ENCODE results near the gene DYNLT2. TPM values are rescaled to one million over a fixed set of nuclear protein-coding genes. Genes with fewer than 3 reads are reported as not detected.
A peak's percentile ranks its signal among the peaks of the same experiment; 100 is the strongest.

DYNLT2 gene
- total and polyA plus RNA-seq, 2 of the 13 experiments (the other 11 are each of a cell fraction or from before 2014, with no cell fraction given): 2.1 to 4.3 TPM

GRCh38 chr6:169799474-169799926 lies 48.1 kb upstream of the DYNLT2 start (continued):
- TF ChIP-seq, protein P1, sequence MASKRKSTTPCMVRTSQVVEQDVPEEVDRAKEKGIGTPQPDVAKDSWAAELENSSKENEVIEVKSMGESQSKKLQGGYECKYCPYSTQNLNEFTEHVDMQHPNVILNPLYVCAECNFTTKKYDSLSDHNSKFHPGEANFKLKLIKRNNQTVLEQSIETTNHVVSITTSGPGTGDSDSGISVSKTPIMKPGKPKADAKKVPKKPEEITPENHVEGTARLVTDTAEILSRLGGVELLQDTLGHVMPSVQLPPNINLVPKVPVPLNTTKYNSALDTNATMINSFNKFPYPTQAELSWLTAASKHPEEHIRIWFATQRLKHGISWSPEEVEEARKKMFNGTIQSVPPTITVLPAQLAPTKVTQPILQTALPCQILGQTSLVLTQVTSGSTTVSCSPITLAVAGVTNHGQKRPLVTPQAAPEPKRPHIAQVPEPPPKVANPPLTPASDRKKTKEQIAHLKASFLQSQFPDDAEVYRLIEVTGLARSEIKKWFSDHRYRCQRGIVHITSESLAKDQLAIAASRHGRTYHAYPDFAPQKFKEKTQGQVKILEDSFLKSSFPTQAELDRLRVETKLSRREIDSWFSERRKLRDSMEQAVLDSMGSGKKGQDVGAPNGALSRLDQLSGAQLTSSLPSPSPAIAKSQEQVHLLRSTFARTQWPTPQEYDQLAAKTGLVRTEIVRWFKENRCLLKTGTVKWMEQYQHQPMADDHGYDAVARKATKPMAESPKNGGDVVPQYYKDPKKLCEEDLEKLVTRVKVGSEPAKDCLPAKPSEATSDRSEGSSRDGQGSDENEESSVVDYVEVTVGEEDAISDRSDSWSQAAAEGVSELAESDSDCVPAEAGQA (IDR thresholded peaks at IDR 0.05; ENCODE audit: low read depth): no peak
- TF ChIP-seq, protein P1 (CRISPR knock-in tag; IDR thresholded peaks at IDR 0.05; ENCODE audit: borderline replicate concordance): no peak
- no peak; the same call in 1 of the 2 replicates for TF ChIP-seq NFYB (CRISPR knock-in tag; IDR thresholded peaks at IDR 0.05)
- no peak for TF ChIP-seq NFATC3 (CRISPR knock-in tag; IDR thresholded peaks at IDR 0.05)
- TF ChIP-seq ZNF142 (CRISPR knock-in tag; IDR thresholded peaks at IDR 0.05): no peak
- no peak; the same call in 1 of the 2 replicates for TF ChIP-seq POGZ (CRISPR knock-in tag; IDR thresholded peaks at IDR 0.05)
- peak; percentile 97 for TF ChIP-seq GATAD2A (CRISPR knock-in tag; IDR thresholded peaks at IDR 0.05)
- TF ChIP-seq ZNF740 (CRISPR knock-in tag; IDR thresholded peaks at IDR 0.05): no peak
- no peak for TF ChIP-seq PHF21A (CRISPR knock-in tag; IDR thresholded peaks at IDR 0.05)
- TF ChIP-seq PCBP1 (IDR thresholded peaks at IDR 0.05; ENCODE audit: borderline replicate concordance, low read depth, low read length): no peak
- TF ChIP-seq NFKBIZ (CRISPR knock-in tag; IDR thresholded peaks at IDR 0.05): peak; percentile 64; the same call in 1 of the 2 replicates
- TF ChIP-seq, protein P2, sequence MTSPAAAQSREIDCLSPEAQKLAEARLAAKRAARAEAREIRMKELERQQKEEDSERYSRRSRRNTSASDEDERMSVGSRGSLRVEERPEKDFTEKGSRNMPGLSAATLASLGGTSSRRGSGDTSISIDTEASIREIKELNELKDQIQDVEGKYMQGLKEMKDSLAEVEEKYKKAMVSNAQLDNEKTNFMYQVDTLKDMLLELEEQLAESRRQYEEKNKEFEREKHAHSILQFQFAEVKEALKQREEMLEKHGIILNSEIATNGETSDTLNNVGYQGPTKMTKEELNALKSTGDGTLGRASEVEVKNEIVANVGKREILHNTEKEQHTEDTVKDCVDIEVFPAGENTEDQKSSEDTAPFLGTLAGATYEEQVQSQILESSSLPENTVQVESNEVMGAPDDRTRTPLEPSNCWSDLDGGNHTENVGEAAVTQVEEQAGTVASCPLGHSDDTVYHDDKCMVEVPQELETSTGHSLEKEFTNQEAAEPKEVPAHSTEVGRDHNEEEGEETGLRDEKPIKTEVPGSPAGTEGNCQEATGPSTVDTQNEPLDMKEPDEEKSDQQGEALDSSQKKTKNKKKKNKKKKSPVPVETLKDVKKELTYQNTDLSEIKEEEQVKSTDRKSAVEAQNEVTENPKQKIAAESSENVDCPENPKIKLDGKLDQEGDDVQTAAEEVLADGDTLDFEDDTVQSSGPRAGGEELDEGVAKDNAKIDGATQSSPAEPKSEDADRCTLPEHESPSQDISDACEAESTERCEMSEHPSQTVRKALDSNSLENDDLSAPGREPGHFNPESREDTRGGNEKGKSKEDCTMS (CRISPR knock-in tag; conservative IDR thresholded peaks at IDR 0.05): no peak
- no peak; the same call in 1 of the 2 replicates for TF ChIP-seq KLF15 (CRISPR knock-in tag; IDR thresholded peaks at IDR 0.05; ENCODE audit: borderline replicate concordance)
- no peak for TF ChIP-seq NR0B2 (CRISPR knock-in tag; IDR thresholded peaks at IDR 0.05)
- TF ChIP-seq ZNF773 (CRISPR knock-in tag; IDR thresholded peaks at IDR 0.05; ENCODE audit: borderline replicate concordance): no peak

All from HepG2 (cell line).